22Rv1 (cell line): ENCODE measurements around the gene SRL.

Source experiments
- CTCF ChIP-seq: fragments of 450-650 bp; IDR thresholded peaks from 2 replicates; pipeline ENCODE4 v1.5.1; 2017; ENCODE audit warnings: mild to moderate bottlenecking
- ZFX ChIP-seq: fragments of 450-650 bp; IDR thresholded peaks from 2 replicates; pipeline ENCODE4 v1.6.1; 2017; ENCODE audit warnings: antibody characterized with exemption, borderline replicate concordance

- TF ChIP-seq CTCF: no peak
- TF ChIP-seq ZFX: no peak
These were observed 8.4 kb downstream of the SRL start for GRCh38 chr16:4233431-4233830.
